HG03139 (cell line): Measurements from ENCODE around the gene CDC42EP4.
A peak's percentile ranks its signal among the peaks of the same experiment; 100 is the strongest.

Experiments
- ATAC-seq: cut with Tn5 transposase; IDR thresholded peaks from one replicate; pipeline ENCODE4 v1.9.1; 2021; ENCODE audit not compliant: unreplicated experiment

The CDC42EP4 gene

GRCh38 chr17:73311781-73312641 lies at the start of gene CDC42EP4:
Gene CDC42EP4 (minus strand): TSS chr17:73312001. CDS start chr17:73286500, 25,501 bp downstream.
- ATAC-seq, result peak; percentile 85

- no peak for ATAC-seq
Measured at GRCh38 chr17:73360961-73361761, 49.4 kb upstream of the CDC42EP4 start.

- ATAC-seq, result no peak
Measured at GRCh38 chr17:73359987-73360410, 48.2 kb upstream of the CDC42EP4 start.

GRCh38 chr17:73359352-73359751 lies 47.6 kb upstream of the CDC42EP4 start:
- no peak for ATAC-seq

- no peak for ATAC-seq
Measured at GRCh38 chr17:73358668-73359067, 46.9 kb upstream of the CDC42EP4 start.

- ATAC-seq, result no peak
Measured at GRCh38 chr17:73357981-73358380, 46.2 kb upstream of the CDC42EP4 start.

GRCh38 chr17:73357318-73357717 lies 45.5 kb upstream of the CDC42EP4 start:
- no peak for ATAC-seq

- ATAC-seq, result no peak
Measured at GRCh38 chr17:73356561-73357170, 44.9 kb upstream of the CDC42EP4 start.

- no peak for ATAC-seq
Measured at GRCh38 chr17:73354423-73355284, 42.9 kb upstream of the CDC42EP4 start.

GRCh38 chr17:73352261-73352660 lies 40.5 kb upstream of the CDC42EP4 start:
- ATAC-seq, result no peak

GRCh38 chr17:73351764-73352163 lies 40.0 kb upstream of the CDC42EP4 start:
- ATAC-seq, result no peak

- ATAC-seq, result no peak
Measured at GRCh38 chr17:73350864-73351263, 39.1 kb upstream of the CDC42EP4 start.

GRCh38 chr17:73349647-73350046 lies 37.8 kb upstream of the CDC42EP4 start:
- no peak for ATAC-seq

- ATAC-seq, result no peak
Measured at GRCh38 chr17:73349138-73349537, 37.3 kb upstream of the CDC42EP4 start.

GRCh38 chr17:73348829-73349095 lies 37.0 kb upstream of the CDC42EP4 start:
- ATAC-seq, result no peak

GRCh38 chr17:73348018-73348828 lies 36.4 kb upstream of the CDC42EP4 start:
- ATAC-seq, result no peak

GRCh38 chr17:73347351-73347750 lies 35.5 kb upstream of the CDC42EP4 start:
- no peak for ATAC-seq

GRCh38 chr17:73346501-73347162 lies 34.8 kb upstream of the CDC42EP4 start:
- no peak for ATAC-seq

- no peak for ATAC-seq
Measured at GRCh38 chr17:73343739-73344454, 32.1 kb upstream of the CDC42EP4 start.
